Measurements from ENCODE around the gene SCYL1.
A peak's percentile ranks its signal among the peaks of the same experiment; 100 is the strongest.
"Not testable (repeated sequence)": the region's sequence is repeated elsewhere in the genome, so short reads cannot be mapped to it uniquely, and the experiment has no call there.

The SCYL1 gene

GRCh38 chr11:65553301-65554001, 28.6 kb downstream of the SCYL1 start:
- DNase-seq (ENCODE audit: low read depth in 2 of 2) = no peak

GRCh38 chr11:65554057-65554818, 29.4 kb downstream of the SCYL1 start:
- no peak for DNase-seq (ENCODE audit: low read depth in 2 of 2)

- DNase-seq (ENCODE audit: low read depth in 2 of 2) = no peak
These were observed 30.1 kb downstream of the SCYL1 start for GRCh38 chr11:65554842-65555430.

- no peak for DNase-seq (ENCODE audit: low read depth in 2 of 2)
These were observed 30.9 kb downstream of the SCYL1 start for GRCh38 chr11:65555693-65556231.

- DNase-seq (ENCODE audit: low read depth in 2 of 2) = no peak
These were observed 31.8 kb downstream of the SCYL1 start for GRCh38 chr11:65556470-65557279.

GRCh38 chr11:65557280-65558001, 32.6 kb downstream of the SCYL1 start:
- DNase-seq (ENCODE audit: low read depth in 2 of 2) = no peak

GRCh38 chr11:65558002-65558929, 33.4 kb downstream of the SCYL1 start, which contains the start of gene LTBP3:
LTBP3 (minus strand) TSS chr11:65558359; CDS start chr11:65557959, 400 bp downstream.
- DNase-seq (ENCODE audit: low read depth in 2 of 2) = peak; percentile 65 to 70

- no peak for DNase-seq (ENCODE audit: low read depth in 2 of 2)
These were observed 34.1 kb downstream of the SCYL1 start for GRCh38 chr11:65558930-65559509.

GRCh38 chr11:65559535-65559934, 34.7 kb downstream of the SCYL1 start:
- DNase-seq (ENCODE audit: low read depth in 2 of 2) = no peak

GRCh38 chr11:65559951-65560537, 35.2 kb downstream of the SCYL1 start:
- no peak for DNase-seq (ENCODE audit: low read depth in 2 of 2)

GRCh38 chr11:65560555-65561418, 35.9 kb downstream of the SCYL1 start:
- no peak for DNase-seq (ENCODE audit: low read depth in 2 of 2)

GRCh38 chr11:65562020-65562419, 37.1 kb downstream of the SCYL1 start:
- no peak for DNase-seq (ENCODE audit: low read depth in 2 of 2)

GRCh38 chr11:65562788-65563187, 37.9 kb downstream of the SCYL1 start:
- DNase-seq (ENCODE audit: low read depth in 2 of 2) = no peak

- no peak for DNase-seq (ENCODE audit: low read depth in 2 of 2)
These were observed 38.7 kb downstream of the SCYL1 start for GRCh38 chr11:65563601-65564000.

GRCh38 chr11:65564879-65565559, 40.1 kb downstream of the SCYL1 start:
- DNase-seq (ENCODE audit: low read depth in 2 of 2) = not testable (repeated sequence)

GRCh38 chr11:65565624-65566453, 41.0 kb downstream of the SCYL1 start:
- DNase-seq (ENCODE audit: low read depth in 2 of 2) = no peak
